K562 (cell line): ENCODE results near the gene NPFFR1. TPM values are rescaled to one million over a fixed set of nuclear protein-coding genes. Genes with fewer than 3 reads are reported as not detected.
"Not testable (repeated sequence)": the region's sequence is repeated elsewhere in the genome, so short reads cannot be mapped to it uniquely, and the experiment has no call there.

Experiments
- ATAC-seq: fragments of 200-7000 bp; cut with Tn5 transposase; 3 replicates; pipeline ENCODE4 v1.9.1; 2020; ENCODE audit warnings: moderate library complexity
- BruUV-seq: library from RNA; stranded (reverse); fragments of 400-500 nt; replicated peaks from 2 replicates; lab custom pipeline; 2021; lab: Mats Ljungman, UMichigan
- CTCF ChIA-PET: fragments of 300-600 bp; formaldehyde crosslinking; extraction: SDS; loops from one replicate; lab custom pipeline; 2021; ENCODE audit warnings: low intra/inter-chr PET ratio; lab: Yijun Ruan, JAX
- POLR2A ChIA-PET: fragments of 300-600, 350-650 bp; sonication (Branson Sonifier 250); formaldehyde crosslinking; extraction: SDS; loops from one replicate; lab custom pipeline; 2021; ENCODE audit warnings: antibody characterized with exemption, inconsistent platforms; lab: Yijun Ruan, JAX
- DNase-seq, 4 experiments: peaks; one replicate each; pipeline versions ENCODE4 v3.0.0 to v3.0.0-alpha.2; 2011 to 2018; ENCODE audit warnings: low spot score in 3 of 4, mixed read lengths in 3 of 4; ENCODE audit errors: extremely low read depth in 1 of 4
- FAIRE-seq: peaks from 2 replicates; lab custom pipeline; 2011; peaks lifted over from hg19 to GRCh38; lab: Jason Lieb, UNC
- H2AFZ ChIP-seq: 2 replicates; pipeline ENCODE4 v1.6.0; 2011; ENCODE audit warnings: low read depth, low read length, control low read depth, inconsistent platforms
- H3K27ac ChIP-seq: fragments of 200-600 bp; 3 replicates; pipeline ENCODE4 v1.8.0; 2011; ENCODE audit warnings: low read depth, mild to moderate bottlenecking, control low read depth, inconsistent platforms, low read length, moderate library complexity, mixed read lengths; ENCODE audit errors: extremely low read depth
- H3K27me3 ChIP-seq, 2 experiments: fragments of 300-600 bp in 1 of 2; 2 replicates in 1 of 2; 3 replicates in 1 of 2; pipeline versions ENCODE4 v1.6.0 to v1.8.0; 2011; ENCODE audit warnings: inconsistent platforms in 2 of 2, low read length in 2 of 2, mild to moderate bottlenecking in 1 of 2, mixed read lengths in 1 of 2, moderate library complexity in 1 of 2; ENCODE audit not compliant: control insufficient read depth in 2 of 2, insufficient read depth in 2 of 2
- H3K36me3 ChIP-seq: fragments of 300-600 bp; 3 replicates; pipeline ENCODE4 v1.8.0; 2011; ENCODE audit warnings: mild to moderate bottlenecking, low read length, inconsistent platforms; ENCODE audit not compliant: control insufficient read depth, insufficient read depth
- H3K4me1 ChIP-seq, 2 experiments: fragments of 200-600 bp in 1 of 2; replicated peaks in 1 of 2; 2 replicates in 1 of 2; 3 replicates in 1 of 2; pipeline versions ENCODE4 v1.5.1 to v1.8.0; 2011; ENCODE audit warnings: inconsistent platforms in 2 of 2, low read length in 2 of 2, mild to moderate bottlenecking in 1 of 2, mixed read lengths in 1 of 2, moderate library complexity in 1 of 2; ENCODE audit not compliant: control insufficient read depth in 2 of 2, insufficient read depth in 2 of 2
- H3K4me2 ChIP-seq: 2 replicates; pipeline ENCODE4 v1.6.1; 2011; ENCODE audit warnings: low read length, control low read depth, inconsistent platforms, mixed read lengths; ENCODE audit not compliant: insufficient read depth
- H3K4me3 ChIP-seq: fragments of 200-600 bp; sonication (generic), shearing (Covaris generic); 2 replicates; pipeline ENCODE4 v1.5.1; 2016; ENCODE audit warnings: control low read depth, inconsistent platforms
- H3K79me2 ChIP-seq: fragments of 200-600 bp; 3 replicates; pipeline ENCODE4 v1.8.0; 2011; ENCODE audit warnings: low read length, inconsistent platforms; ENCODE audit not compliant: control insufficient read depth, insufficient read depth
- H3K9ac ChIP-seq, 2 experiments: 2 replicates each; pipeline versions ENCODE4 v1.6.0 to v1.6.1; 2011; ENCODE audit warnings: low read depth in 2 of 2, low read length in 2 of 2, control low read depth in 1 of 2, inconsistent platforms in 1 of 2, mild to moderate bottlenecking in 1 of 2, mixed read lengths in 1 of 2; ENCODE audit not compliant: insufficient read depth in 1 of 2
- H3K9me1 ChIP-seq: one replicate; pipeline ENCODE4 v1.6.0; 2011; ENCODE audit warnings: inconsistent platforms, mild to moderate bottlenecking, low read length, moderate library complexity; ENCODE audit not compliant: control insufficient read depth, insufficient read depth
- H3K9me3 ChIP-seq: replicated peaks from 2 replicates; pipeline ENCODE4 v1.5.1; 2011; ENCODE audit warnings: low read depth, low read length, inconsistent platforms; ENCODE audit not compliant: control insufficient read depth, insufficient read depth
- H4K20me1 ChIP-seq: replicated peaks from 2 replicates; pipeline ENCODE4 v1.6.1; 2011; ENCODE audit warnings: low read length, inconsistent platforms, mixed read lengths; ENCODE audit not compliant: control insufficient read depth, insufficient read depth
- HDAC8 ChIP-seq: fragments of 450-650 bp; IDR thresholded peaks from 2 replicates; pipeline ENCODE4 v1.6.1; 2016; ENCODE audit warnings: mild to moderate bottlenecking, missing genetic modification characterization, moderate library complexity, missing compliant biosample characterization
- SPI1 ChIP-seq: IDR thresholded peaks from 2 replicates; pipeline ENCODE4 v1.6.1; 2011; ENCODE audit warnings: low read depth, low read length, control low read depth, borderline replicate concordance
- TFAM ChIP-seq: fragments of 250-450 bp; sonication (Bioruptor Pico); conservative IDR thresholded peaks from 2 replicates; pipeline ENCODE4 v1.5.0; 2021; ENCODE audit warnings: mild to moderate bottlenecking, moderate library complexity
- ZNF12 ChIP-seq: sonication (generic); formaldehyde crosslinking; IDR thresholded peaks from 2 replicates; pipeline ENCODE4 v1.4.0; 2020; ENCODE audit warnings: mild to moderate bottlenecking, missing genetic modification reagents
- ZNF165 ChIP-seq: fragments of 250-450 bp; sonication (Bioruptor Pico); IDR thresholded peaks from 2 replicates; pipeline ENCODE4 v1.4.0; 2020; ENCODE audit warnings: borderline replicate concordance
- ZNF695 ChIP-seq: fragments of 450-650 bp; formaldehyde crosslinking; IDR thresholded peaks from 2 replicates; pipeline ENCODE4 v1.4.0; 2020; ENCODE audit warnings: mild to moderate bottlenecking, moderate library complexity
- ZZZ3 ChIP-seq: fragments of 450-650 bp; IDR thresholded peaks from 2 replicates; pipeline ENCODE4 v1.6.1; 2016; ENCODE audit warnings: antibody characterized with exemption, mild to moderate bottlenecking, moderate library complexity
- WGBS: fragments of 100-300 bp; shearing (Covaris generic); methylation state at CpG from one replicate; pipeline ENCODE4 v1.1.6; 2016; ENCODE audit warnings: low coverage, mixed read lengths; ENCODE audit not compliant: insufficient coverage; ENCODE audit errors: missing lambda C conversion rate; 5-methylcytosine and 5-hydroxymethylcytosine counted together
- in situ Hi-C: fragments of 300-500 bp; cut with MboI; formaldehyde crosslinking; loops from 4 replicates; pipeline ENCODE4 v1.15.0; 2018; ENCODE audit warnings: inconsistent platforms, mixed read lengths
- intact Hi-C: fragments of 100-400 bp; cut with micrococcal nuclease; formaldehyde crosslinking; loops from 2 replicates; pipeline ENCODE4 v1.14.2; 2022
- polyA plus RNA-seq, 8 experiments: library from polyadenylated mRNA; depleted of rRNA in 4 of 8; stranded (reverse) in 5 of 8; unstranded in 3 of 8; fragments of >200 nt; fragmentation: Nextera tagmentation in 2 of 8; fragmentation: Illumina TruSeq in 1 of 8; extraction: Ambion mirVana in 2 of 8; extraction: Trizol in 1 of 8; gene quantifications; 2 replicates each; pipeline versions ENCODE4 v1.2.1 to v1.2.3, GENCODE V29; 2011 to 2014; ENCODE audit warnings: inconsistent platforms in 1 of 8, missing spikeins in 1 of 8
- total RNA-seq, 7 experiments: library from RNA; depleted of rRNA in 6 of 7; stranded (reverse); fragments of >200 nt in 6 of 7; fragmentation: Illumina TruSeq in 2 of 7; extraction: Trizol in 2 of 7; gene quantifications; 2 replicates each; pipeline versions ENCODE4 v1.2.1 to v1.2.3, GENCODE V29; 2011 to 2021; ENCODE audit warnings: low replicate concordance in 1 of 7

The NPFFR1 gene
- total and polyA plus RNA-seq, 9 of the 15 experiments (the other 6 are each of a cell fraction or from before 2014, with no cell fraction given), result under 0.01 TPM; not detected in 8

- no peak for DNase-seq
- no peaks in the 10 kb centered on the region for H3K9me1 ChIP-seq
- POLR2A ChIA-PET, result interaction anchor here (0.6 kb wide), 1 partner anchor 220 kb away, joined by 3 read pairs; no protein-coding TSS in a partner anchor
- H3K4me2 ChIP-seq, result no peak overlapping the region
- no TSS peak for BruUV-seq
- no peaks in the 10 kb centered on the region for H3K36me3 ChIP-seq
- H3K27me3 ChIP-seq, result peaks cover 18 to 20% of the 10 kb centered on the region in 2 experiments
- H2AFZ ChIP-seq, result no peak overlapping the region
- H3K79me2 ChIP-seq, result no peaks in the 10 kb centered on the region
- no peaks in the 10 kb centered on the region for H4K20me1 ChIP-seq
- H3K9me3 ChIP-seq, result no peaks in the 10 kb centered on the region
- H3K4me3 ChIP-seq, result no peak overlapping the region
- ATAC-seq, result no peak
- FAIRE-seq, result no peak
- TF ChIP-seq HDAC8, result no peak
- no peak for TF ChIP-seq ZNF165 (CRISPR knock-in tag)
- TF ChIP-seq SPI1, result no peak
- no peak for TF ChIP-seq TFAM (CRISPR knock-in tag)
- TF ChIP-seq ZNF695, result no peak
- peak; percentile 87 for TF ChIP-seq ZNF12 (CRISPR knock-in tag)
- TF ChIP-seq ZZZ3, result no peak
- H3K9ac ChIP-seq, result no peak overlapping the region
- no peak overlapping the region for H3K27ac ChIP-seq
- CTCF ChIA-PET, result no interaction called here
- 54% methylated on average over 3 of the region's 3 CpGs for WGBS
- in situ Hi-C loops (no loop called here), intact Hi-C loops (no loop called here)
- H3K4me1 ChIP-seq, result no peaks in the 10 kb centered on the region
Observed at GRCh38 chr10:70241081-70241480, 42.7 kb downstream of the NPFFR1 start.

- DNase-seq, intact Hi-C loops, BruUV-seq, H3K9me1 ChIP-seq, in situ Hi-C loops, H4K20me1 ChIP-seq, H3K9me3 ChIP-seq, H2AFZ ChIP-seq, H3K27ac ChIP-seq, FAIRE-seq, H3K36me3 ChIP-seq, CTCF ChIA-PET, H3K4me1 ChIP-seq, H3K4me3 ChIP-seq, H3K9ac ChIP-seq, H3K79me2 ChIP-seq, H3K4me2 ChIP-seq, ATAC-seq: not testable (repeated sequence)
- POLR2A ChIA-PET, result interaction anchor here (0.6 kb wide), 1 partner anchor 54 kb away, joined by 4 read pairs; no protein-coding TSS in a partner anchor
- 58% methylated on average over 14 of the region's 21 CpGs for WGBS
- peaks cover 10 to 14% of the 10 kb centered on the region in 2 experiments for H3K27me3 ChIP-seq
Observed at GRCh38 chr10:70239986-70240385, 43.8 kb downstream of the NPFFR1 start.

GRCh38 chr10:70239077-70239976 is 44.5 kb downstream of the NPFFR1 start:
- H3K4me2 ChIP-seq, result not testable (repeated sequence)

More at GRCh38 chr10:70239077-70239976, 44.5 kb downstream of the NPFFR1 start:
- H3K9me3 ChIP-seq, H3K9ac ChIP-seq, H3K27ac ChIP-seq, in situ Hi-C loops, H3K4me3 ChIP-seq, H3K4me1 ChIP-seq, H4K20me1 ChIP-seq, ATAC-seq, H3K36me3 ChIP-seq, H2AFZ ChIP-seq, H3K79me2 ChIP-seq, DNase-seq, CTCF ChIA-PET, intact Hi-C loops, BruUV-seq, H3K9me1 ChIP-seq, FAIRE-seq, POLR2A ChIA-PET: not testable (repeated sequence)
- H3K27me3 ChIP-seq, result peaks cover 9 to 10% of the 10 kb centered on the region in 2 experiments
- 71% methylated on average over 49 of the region's 55 CpGs for WGBS
